ENCODE measurements around the gene USP21.

The USP21 gene

DNA sequence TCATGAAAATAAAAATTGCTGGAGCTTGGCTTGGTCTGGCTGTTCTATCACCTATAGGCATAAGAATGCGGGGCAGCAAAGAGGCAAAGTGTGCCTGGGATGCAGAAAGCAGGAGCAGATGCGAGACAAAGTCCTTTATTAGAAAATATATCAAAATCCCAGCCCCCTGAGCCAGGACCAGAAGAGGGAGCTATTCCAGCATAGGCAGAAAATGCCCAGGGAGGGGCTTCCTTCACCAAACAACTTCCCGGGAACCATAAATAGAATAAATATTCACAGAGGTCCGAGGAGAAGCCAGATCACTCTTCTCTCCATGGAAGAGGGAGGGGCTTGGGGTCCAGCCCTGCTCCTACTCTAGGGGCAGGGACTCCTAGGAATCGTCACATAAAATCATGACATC is 11.9 kb downstream of the USP21 start:
- no peak for DNase-seq (ENCODE audit: low read depth in 2 of 2)

DNA sequence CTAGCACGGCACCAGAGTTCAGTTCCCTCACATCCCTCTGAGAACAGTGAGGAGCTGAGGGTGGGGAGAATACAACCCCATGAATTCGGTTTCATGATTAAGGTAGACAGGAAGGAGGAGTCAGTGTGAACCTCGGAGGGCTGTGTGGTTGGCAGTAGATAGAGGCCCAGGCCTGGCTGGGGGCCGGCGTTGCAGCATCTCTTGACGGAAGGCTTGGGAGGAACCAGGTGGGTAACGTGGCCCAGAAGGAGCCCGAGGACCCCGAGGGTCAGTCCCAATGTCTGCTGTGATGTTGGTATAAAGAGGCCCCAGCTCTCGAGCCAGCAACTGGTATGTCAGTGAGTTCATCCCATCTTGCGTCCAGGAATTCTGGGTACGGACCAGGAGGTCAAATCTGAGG is 12.4 kb downstream of the USP21 start:
- DNase-seq (ENCODE audit: low read depth in 2 of 2) = no peak

DNA sequence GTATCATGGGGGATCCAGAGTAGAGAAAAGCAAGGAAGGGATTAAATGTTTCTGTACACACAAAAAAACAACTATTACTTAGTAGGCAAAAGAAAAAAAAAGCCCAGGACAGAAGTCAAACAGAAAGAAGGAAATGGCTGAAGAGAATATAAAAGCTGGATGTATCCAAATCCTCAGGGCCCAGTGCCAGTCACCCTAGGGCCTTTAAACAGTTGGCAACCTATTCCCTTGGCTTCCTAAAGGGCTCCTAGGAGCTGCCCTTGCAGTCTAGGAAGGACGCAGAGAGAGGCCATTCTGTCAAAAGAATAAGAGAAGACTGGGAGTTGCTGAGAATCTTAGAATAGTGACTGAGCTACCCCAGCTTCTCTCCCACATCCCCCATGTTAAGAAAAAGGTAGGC is 13.0 kb downstream of the USP21 start:
- DNase-seq (ENCODE audit: low read depth in 2 of 2) = no peak

DNA sequence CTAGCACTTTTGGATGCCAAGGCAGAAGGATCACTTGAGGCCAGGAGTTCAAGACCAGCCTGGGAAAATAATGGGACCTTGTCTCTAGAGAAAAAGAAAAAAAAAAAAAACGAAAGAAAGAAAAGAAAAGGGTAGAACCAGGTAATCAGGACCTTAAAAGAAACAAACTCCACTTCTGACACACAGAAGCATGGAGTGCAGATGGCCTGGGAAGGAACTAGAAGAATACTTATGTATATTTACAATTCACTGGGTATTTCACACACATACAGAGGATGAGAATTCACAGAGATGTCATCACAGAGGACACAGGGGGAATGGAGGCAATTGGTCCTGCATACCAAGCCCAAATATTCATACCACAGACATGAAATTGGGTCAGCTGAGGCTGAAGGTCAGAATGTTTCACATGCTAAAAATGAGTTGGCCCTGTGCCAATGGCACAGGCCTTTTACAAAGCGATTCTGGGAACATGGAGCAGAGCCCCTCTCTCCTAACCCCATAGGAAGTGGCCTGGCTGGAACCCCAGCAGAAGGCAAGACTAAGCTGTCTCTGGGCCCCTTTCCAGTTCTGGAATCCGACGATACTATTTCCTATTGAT is 13.6 kb downstream of the USP21 start:
- no peak for DNase-seq (ENCODE audit: low read depth in 2 of 2)

DNA sequence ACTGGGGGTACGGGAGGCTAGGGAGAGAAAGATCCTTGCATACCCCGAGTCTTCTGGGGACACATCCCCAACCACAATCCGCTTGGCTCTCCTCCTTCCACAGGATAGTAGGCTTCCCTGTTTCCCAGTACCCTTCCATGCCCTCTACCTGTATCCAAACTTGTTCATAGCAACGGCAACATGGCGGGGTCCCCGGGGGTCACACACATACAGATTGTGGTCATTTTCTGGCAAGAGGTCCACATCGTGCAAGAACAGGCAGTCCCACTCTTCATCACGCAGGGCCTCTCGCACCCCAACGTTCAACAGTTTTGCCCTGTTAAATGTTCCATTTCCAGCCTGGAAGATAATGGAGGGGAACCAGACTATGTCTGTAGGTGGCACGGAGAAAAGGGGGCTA is 14.4 kb downstream of the USP21 start:
- DNase-seq (ENCODE audit: low read depth in 2 of 2) = no peak

DNA sequence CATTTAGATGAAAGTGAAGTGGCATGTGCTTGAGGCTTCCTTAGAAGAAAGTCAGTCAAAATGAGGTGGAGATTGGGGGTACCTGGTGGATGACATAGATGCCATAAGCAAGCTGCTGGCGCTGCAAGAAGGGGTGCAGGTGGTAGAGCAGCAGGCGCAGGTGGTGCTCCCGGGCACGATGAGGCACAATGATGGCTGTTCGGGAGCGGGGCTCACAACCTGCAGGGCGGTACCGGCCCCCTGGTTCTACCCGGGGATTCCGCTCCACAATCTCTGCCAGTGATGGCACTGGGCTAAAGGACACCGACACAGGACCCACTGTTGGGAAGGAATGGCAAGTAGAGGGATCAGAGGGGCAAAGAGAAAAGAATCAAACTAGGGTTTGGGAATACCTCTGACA is 15.6 kb downstream of the USP21 start:
- DNase-seq (ENCODE audit: low read depth in 2 of 2) = no peak

DNA sequence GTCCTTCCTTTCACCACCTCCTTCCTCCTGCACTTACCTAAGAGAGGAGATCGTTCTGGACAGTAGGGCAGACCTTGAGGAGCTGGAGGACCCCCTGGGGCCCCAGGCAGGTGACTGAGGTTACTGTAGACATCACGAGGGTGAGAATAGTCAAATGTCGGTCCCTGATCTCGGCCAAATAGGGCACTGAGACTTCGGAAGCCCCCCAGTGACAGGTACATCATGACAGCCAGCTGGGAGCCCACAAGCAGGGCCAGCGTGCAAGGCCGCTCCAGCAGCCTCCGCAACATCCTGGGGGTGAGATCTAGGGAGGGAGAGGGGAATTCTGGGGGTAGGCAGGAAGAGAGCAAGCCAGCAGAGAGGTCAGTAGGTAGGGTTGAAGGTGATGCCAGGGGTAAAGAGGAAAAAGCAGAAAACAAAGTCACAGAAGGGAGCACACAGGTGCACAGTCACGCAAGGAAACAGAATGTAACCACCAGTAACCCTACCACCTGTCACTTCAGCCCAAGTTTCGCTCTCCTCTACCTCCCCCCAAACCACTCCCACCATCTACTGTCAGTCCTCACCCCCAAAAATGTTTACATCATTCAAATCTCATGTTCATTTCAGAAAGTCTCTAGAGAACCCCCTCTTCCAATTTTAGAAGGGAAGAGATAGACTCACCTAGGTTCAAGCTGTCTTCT is 16.6 kb downstream of the USP21 start:
- no peak for DNase-seq (ENCODE audit: low read depth in 2 of 2)

DNA sequence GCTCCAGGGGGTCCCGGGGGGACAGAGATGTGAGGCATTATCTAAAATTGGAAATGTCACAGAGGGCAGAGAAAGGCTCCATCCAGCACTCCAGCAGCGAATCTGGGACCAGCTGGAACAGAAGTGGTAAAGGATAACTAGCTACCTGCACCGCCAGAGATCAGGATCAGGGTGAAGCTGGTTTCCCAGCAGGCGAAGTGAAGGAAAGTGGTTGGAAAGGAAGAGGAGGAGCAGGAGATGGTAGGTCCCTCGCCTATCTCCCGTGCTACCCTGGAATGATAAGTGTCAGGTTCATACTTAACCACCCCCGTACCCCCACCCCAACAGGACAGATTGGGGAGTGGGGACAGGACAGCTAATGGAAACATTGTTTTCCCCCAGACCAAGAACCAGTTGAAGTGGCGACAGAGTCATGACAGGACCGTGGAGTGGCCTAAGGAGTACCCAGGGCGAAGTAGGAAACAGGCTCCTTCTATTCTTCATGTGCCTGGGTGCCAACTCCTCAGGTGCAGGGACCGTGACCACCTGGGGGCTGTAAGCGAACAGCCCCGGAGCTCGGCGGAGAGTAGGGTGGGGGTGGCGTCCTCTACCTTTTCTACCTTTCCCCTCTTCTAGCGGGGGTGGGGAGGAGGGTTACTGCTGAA is 17.3 kb downstream of the USP21 start:
- DNase-seq (ENCODE audit: low read depth in 2 of 2) = no peak

DNA sequence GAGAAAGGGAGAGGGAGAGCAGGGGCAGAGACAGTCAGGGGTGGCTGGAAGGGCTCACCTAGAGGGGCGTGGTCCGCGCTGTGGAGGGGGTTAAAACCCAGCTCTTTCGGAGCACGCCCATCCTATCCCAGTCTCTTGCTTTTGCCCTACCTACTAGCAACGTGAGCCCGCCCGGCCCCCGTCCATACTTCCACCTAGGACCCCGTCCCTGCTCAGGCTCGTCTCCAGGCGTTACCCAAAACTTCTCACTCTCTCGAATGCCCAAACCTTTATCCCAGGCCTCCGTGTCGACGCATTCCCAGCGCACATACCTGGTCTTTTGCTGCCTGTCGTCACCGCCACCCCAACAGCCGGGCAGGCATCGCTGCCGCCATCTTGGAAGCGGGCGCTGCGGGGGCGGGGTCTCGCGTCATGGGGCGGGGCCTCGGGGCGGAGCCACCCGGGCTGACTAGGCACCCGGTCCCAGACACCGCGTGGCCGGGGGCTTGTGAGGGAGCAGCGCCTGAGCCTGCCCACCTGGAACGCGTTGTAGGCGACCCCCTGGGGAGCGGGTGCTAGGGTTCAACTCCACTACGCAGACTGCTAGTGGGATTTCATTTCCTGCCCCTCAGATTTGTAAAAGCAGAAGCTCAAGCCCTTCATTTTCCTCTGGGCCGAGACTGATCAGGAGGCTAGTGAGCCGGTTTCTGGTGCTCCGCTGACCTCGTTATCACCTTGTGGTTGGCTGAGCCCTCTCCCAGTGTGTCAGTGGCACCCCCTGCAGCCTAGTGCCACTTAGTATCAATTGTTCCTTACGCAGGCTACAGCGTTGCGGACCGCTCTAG is 18.0 kb downstream of the USP21 start, which contains the start of gene B4GALT3:
Gene B4GALT3, minus strand, starts transcription at position 396 of the 824 bp plus-strand sequence. CDS start 1,447 bp downstream, outside the sequence.
- DNase-seq (ENCODE audit: low read depth in 2 of 2) = peak; percentile 94 to 99

DNA sequence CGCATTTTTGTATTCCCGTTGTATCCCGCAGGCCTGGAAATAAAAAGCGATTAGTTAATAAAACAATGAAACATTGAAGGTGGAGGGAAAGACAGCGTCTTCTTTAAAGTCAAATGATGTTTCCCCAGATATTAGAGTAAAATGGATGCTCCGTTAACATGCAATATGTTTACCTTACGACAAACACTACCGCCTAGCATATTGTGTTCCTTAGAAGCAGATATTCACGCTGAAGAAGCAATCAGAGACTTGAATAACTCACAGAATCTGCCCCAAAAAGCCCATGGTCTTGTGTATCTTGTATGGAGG is 18.6 kb downstream of the USP21 start:
- no peak for DNase-seq (ENCODE audit: low read depth in 2 of 2)

DNA sequence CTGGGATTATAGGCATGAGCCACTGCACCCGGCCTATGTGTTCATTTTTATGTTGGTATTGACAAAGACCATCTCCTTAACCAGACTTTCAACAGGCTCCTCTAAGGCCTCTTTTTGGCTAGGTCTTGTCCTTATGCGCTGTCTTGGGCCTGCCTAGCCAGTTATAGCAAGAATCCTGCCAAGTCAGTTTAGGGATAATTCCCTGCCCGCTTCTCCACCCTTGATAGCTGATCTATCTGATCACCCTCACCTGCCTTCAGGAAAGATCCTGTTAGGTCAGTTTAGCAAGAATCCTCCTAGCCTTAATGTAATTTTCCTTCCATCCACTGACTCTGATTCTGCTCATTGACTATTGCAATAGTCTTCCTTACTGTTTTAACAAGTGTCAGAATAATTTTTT is 20.4 kb downstream of the USP21 start:
- DNase-seq (ENCODE audit: low read depth in 2 of 2) = no peak

DNA sequence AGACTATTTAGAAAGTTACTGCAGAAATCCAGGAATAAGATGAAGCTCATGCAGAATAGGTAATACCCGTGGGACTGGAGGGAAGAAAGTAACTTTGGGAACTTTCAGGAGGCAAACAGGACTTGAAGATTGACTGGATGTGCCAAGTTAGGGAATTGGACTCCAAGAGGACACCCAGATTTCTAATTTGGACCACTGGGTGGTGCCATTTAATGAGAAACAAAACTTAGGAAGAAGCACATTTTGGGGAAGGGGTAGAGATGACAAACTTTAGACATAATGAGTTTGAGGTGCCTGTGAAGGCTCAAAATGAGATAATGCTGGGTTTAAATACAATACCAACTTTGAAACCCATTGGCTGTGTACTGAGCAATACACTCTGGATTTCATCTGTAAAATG is 21.3 kb downstream of the USP21 start:
- DNase-seq (ENCODE audit: low read depth in 2 of 2) = no peak

DNA sequence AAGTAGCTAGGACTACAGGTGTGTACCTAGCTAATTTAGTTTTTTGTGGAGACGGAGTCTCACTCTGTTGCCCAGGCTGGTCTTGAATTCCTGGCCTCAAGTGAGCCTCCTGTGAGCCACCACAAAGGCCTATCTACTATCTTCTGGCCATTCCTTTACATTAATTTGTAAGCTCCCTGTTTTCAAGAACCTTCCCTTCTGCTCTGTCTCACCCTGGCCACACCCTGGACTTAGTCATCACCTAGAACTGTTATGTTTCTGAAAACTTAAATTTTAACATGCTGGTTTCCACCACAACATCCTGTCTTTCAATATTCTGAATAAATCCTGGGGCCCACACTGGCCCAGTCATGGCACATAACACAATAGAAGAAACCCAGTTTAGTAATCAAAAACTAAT is 22.9 kb downstream of the USP21 start:
- peak in 1 of 2 donors; percentile 54 for DNase-seq (ENCODE audit: low read depth in 2 of 2)

DNA sequence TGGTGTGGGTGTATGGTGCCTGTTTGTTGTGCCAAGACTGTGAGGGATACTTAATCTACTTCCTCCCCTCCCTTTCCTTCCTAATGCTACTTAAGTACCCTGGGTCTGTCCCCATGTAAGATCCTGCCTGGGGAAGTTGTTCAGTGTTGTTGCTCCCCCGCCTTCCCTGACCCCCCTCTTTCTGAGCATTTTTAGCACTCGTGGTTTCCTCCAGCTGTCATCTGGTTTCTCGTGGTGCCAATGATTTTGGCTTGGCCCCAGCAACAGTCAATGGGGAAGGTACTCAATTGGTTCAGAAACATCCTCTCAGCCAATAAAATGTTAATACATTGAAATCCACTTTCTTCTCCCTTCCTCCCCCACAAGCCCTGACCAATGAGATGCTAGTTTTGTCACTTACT is 26.0 kb downstream of the USP21 start:
- peak; percentile 42 to 56 for DNase-seq (ENCODE audit: low read depth in 2 of 2)

DNA sequence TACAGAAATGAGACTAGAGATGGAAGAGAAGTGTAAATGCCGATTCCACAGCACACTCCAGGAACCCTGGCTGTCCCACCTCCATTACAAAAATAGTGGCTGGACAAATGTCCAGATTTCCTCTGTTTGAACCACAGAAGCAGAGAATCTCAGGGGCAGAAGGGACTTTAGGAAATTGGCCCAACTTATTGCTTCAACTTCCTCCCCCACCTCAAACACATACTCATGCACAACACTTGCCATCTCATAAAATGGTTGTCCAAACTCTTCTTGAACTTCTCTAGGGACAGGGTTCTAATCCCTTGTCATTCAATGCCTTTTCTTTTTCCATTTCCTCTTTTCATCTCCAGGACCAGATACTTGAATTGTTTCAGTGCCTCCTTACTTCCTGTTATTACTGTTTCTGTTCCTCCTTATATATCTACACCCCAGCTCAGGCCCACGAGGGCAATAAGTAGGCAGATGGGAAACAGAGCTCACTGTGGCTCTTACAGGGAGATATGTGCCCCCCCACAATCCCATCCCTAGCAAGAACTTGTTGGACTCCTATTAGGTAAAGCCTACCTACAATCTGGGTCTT is 26.5 kb downstream of the USP21 start:
- no peak for DNase-seq (ENCODE audit: low read depth in 2 of 2)

DNA sequence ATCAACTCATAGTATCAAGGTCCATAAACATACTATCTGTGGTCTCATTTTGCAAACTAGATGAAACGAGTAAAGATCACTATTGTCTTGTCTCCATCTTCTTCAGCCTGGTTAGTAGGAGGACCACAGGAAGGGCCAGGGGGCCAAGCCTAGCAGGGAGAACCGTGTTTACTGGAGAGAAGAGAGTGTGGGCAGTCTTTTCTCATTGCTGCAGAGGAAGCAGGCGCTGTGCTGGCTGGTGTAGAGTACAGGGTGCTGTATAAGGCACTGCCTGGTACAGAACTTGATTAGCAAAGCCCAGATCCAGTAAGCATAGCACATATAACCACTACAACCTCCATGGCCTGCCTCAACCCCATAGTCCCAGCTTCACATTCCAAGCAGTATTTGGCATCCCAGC is 28.0 kb downstream of the USP21 start:
- DNase-seq (ENCODE audit: low read depth in 2 of 2) = no peak

DNA sequence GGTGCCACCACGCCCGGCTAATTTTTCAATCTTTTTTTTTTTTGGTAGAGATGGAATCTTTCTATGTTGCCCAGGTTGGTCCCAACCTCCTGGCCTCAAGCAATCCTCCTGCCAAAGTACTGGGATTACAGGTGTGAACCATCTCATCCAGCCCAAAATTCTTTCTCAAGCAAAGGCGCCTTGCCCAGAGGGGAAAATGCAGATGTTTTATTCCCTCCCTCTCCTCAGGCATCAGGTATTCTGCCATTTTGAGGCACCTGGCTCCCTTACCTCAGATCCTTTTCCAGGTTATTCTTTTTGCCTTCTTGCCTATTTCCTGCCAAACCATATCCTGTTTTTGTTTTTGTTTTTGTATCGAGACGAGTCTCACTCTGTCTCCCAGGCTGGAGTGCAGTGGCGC is 29.1 kb downstream of the USP21 start:
- no peak for DNase-seq (ENCODE audit: low read depth in 2 of 2)

DNA sequence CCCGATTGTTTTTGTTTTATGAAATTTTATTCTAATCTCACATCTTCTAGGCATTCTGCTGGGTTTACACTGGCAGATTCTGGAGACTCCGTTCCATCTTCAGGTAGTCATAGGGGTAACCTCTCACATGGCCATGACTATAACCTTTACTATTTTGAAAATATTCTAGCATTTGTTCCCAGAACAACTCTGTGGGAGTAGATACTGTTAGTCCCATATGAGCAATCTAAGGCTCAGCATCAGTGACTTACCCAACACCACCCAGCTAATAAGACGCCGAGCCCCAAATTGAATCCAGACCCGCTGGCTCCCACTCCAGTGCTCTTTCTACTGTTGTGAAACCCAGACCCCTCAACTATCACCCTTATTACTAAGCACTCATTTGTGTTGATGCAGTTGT is 29.7 kb downstream of the USP21 start:
- DNase-seq (ENCODE audit: low read depth in 2 of 2) = no peak

DNA sequence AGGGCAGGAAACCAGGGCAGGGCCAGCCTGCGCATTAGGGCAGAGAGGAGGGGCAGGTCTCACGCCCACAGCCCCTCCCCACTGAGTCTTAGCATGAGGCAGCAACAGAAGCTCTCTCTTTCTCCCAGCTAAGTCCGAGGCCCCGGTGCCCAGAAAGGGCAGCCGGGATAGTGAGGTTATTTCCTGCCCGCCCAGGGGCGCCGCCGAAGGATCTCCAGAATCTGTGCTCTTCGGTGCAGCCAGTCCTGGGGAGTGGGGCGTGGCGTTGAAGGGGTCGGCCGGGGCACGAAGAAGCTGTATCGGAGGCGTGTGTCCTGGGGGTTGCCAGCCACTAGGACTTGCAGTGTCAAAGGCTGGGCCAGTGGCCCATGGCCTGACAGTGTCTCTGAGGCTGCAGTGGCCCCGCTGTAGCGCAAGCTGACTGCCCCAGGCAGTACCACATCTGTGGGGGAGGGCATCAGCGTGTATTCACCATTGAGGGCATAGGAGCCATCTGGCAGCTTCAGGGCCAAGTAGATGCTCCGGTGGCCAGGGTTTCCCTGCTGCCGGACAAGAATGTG is 31.7 kb downstream of the USP21 start:
- no peak for DNase-seq (ENCODE audit: low read depth in 2 of 2)

DNA sequence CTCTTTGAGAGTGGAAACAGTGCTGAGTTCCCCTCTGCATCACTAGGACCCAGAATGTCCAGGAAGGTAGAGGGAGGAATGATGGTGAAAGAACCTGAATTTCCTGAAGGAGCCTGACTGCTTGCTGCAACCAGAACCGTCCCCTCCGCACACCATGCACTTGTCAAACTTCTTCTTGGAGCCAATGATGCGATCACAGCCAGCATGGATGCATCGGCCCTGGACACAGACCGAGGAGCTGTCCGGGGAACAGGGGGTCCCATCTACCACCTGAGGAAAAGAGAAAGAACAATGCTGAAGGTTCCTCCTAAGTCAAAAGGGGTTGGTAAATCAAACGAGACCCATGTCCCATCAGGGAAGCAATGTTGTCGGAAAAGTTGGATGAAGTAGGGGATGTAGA is 32.7 kb downstream of the USP21 start:
- DNase-seq (ENCODE audit: low read depth in 2 of 2) = no peak

DNA sequence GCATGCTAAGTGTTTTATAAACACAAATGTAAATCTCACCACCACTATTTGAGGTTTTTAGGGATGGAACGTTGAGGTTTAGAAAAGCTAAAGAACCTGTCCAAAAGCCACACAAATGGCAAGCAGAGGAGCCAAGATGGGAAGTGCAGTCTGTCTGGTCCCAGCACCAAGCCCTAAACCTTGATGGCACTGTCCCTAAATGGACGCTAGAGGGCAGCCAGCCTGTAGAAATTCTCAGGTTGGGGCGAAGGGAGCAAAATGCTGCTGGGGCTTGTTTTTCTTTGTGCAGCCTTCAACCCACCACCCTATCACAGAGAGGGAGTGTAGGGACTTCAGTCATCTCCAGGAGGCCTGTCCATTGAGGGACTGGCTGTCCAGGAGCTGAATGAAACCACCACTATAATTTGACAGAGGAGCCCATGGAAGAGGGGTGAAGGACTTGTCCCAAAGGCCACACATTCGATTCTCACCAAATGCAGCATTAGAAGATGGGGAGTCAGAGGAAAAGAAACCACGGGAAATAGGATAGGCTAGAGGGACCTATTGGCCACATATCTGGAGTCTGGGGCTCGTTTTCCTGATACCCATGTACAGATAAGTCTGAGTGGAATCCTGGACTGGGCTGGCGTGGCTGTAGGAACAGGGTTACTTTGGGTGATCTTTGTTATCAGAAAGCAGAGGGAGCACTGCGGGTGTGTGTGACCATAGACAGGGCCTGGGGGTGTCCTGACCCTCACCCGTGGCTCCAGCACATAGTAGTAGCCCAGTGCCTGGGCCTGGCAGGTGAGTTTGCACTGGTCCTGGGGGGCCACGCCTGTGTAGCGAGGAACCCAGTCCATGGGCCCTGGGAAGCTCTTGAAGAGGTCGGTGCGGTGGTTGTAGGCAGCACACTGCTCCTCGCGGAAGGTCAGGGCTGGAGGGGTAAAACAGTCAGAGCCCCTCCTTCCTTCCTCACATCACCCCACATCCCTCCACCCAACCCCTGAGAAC is 33.5 kb downstream of the USP21 start:
- DNase-seq (ENCODE audit: low read depth in 2 of 2) = peak; percentile 46 to 56
